SU-DHL-6 (cell line): ENCODE results near the gene CENPX.

Experiments used
- CTCF ChIP-seq: fragments of 200-600 bp; sonication (generic); IDR thresholded peaks from one replicate; pipeline ENCODE4 v1.5.1; 2017; ENCODE audit warnings: antibody characterized with exemption, mild to moderate bottlenecking, low read length, moderate library complexity; ENCODE audit not compliant: insufficient read depth, poor library complexity, severe bottlenecking
- EZH2phosphoT487 ChIP-seq: fragments of 200-600 bp; sonication (generic), shearing (Covaris generic); conservative IDR thresholded peaks from 2 replicates; pipeline ENCODE4 v1.6.1; 2018; ENCODE audit warnings: mild to moderate bottlenecking, antibody characterized with exemption, low read length, moderate library complexity, mixed read lengths

GRCh38 chr17:82046903-82047302, 24.2 kb upstream of the CENPX start:
- TF ChIP-seq CTCF: no peak
- no peak for TF ChIP-seq EZH2phosphoT487
